Esophagus squamous epithelium (tissue), 5 donors: ENCODE results near the gene ANKLE2. TPM values are rescaled to one million over a fixed set of nuclear protein-coding genes. Genes with fewer than 3 reads are reported as not detected.

Experiments used
- DNase-seq: peaks from one replicate; lab custom pipeline; 2025; lab: John Stamatoyannopoulos, UW
- H3K27ac ChIP-seq, 4 donors: fragments of 200-600 bp; sonication (generic); one replicate each; pipeline ENCODE4 v1.5.1; 2016 to 2019; ENCODE audit warnings: mild to moderate bottlenecking in 1 of 4
- H3K27me3 ChIP-seq, 4 donors: fragments of 200-600 bp; sonication (generic); 1 replicate in 3 of 4; 2 replicates in 1 of 4; pipeline versions ENCODE4 v1.5.1 to v1.6.0; 2017 to 2021; ENCODE audit warnings: antibody characterized with exemption in 1 of 4
- H3K36me3 ChIP-seq, 3 donors: fragments of 200-600 bp; sonication (generic); one replicate each; pipeline ENCODE4 v1.5.1; 2016 to 2019
- H3K4me1 ChIP-seq, 3 donors: fragments of 200-600 bp; sonication (generic); one replicate each; pipeline ENCODE4 v1.5.1; 2017 to 2019
- H3K4me3 ChIP-seq, 4 donors: fragments of 200-600 bp; sonication (generic); 1 replicate in 3 of 4; 2 replicates in 1 of 4; pipeline ENCODE4 v1.5.1; 2016 to 2019; ENCODE audit warnings: mild to moderate bottlenecking in 2 of 4, moderate library complexity in 1 of 4
- H3K9me3 ChIP-seq, 3 donors: fragments of 200-600 bp; sonication (generic); one replicate each; pipeline ENCODE4 v1.5.1; 2016 to 2019
- POLR2A ChIP-seq, 4 donors: fragments of 450-650 bp; IDR thresholded peaks; one replicate each; pipeline ENCODE4 v1.6.1; 2017; ENCODE audit warnings: antibody characterized with exemption in 4 of 4, mild to moderate bottlenecking in 4 of 4, moderate library complexity in 3 of 4
- WGBS, 2 donors: methylation state at CpG; one replicate each; pipeline ENCODE4 v1.1.5; 2018; 5-methylcytosine and 5-hydroxymethylcytosine counted together
- intact Hi-C: fragments of 100-400 bp; cut with DNase I; formaldehyde crosslinking; loops from one replicate; pipeline ENCODE4 v1.15.0; 2022
- total RNA-seq, 4 donors: library from RNA; depleted of rRNA; stranded (reverse); fragments of >200 nt; gene quantifications; one replicate each; pipeline ENCODE4 v1.1.0, GENCODE V29; 2016
- TF ChIP-seq, protein P1 (sequence below), 6 experiments: fragments of 450-650 bp in 4 of 6; fragments of 200-600 bp in 2 of 6; sonication (generic) in 2 of 6; IDR thresholded peaks; one replicate each; pipeline ENCODE4 v1.5.1; 2016 to 2019; ENCODE audit warnings: antibody characterized with exemption in 6 of 6, mild to moderate bottlenecking in 4 of 6, moderate library complexity in 4 of 6
- donor health status: DM: yes; HTN: yes; CAD: no.

Gene ANKLE2
- total RNA-seq, 4 donors from 2014 or later: 26.4 to 73.5 (median 57.7) TPM

DNA sequence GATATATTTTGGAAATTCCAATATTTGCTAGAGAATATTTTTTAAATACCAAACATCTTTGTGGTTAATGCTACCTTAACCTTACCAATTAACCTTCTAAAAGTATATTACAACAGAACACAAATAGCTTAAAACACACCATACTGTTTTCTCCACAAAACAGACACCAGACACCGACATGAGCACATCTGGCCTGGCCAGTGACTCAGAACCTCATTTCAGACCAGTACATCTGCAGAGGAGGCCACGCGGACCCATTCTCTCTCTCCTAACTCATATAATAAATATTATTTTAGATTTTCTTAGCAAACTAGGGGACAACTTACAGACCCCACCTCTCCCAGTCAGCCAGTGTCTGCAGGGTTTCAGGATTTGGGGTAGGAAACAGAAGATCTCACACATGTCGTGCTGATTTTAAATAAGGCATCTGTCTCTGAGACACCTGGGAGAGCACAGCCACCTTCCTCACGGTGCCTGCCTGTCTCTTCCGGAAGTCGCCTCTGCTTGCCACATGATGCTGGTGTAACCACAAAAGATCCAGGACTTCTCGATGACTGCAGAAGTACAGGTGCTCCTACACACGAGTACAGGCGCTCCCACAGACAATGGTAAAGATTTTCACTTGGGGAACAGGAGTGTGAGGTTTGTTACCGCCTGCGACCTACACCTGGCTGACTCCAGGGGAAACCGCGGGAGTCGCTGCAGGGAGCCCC is 9.7 kb upstream of the ANKLE2 start:
- no peak overlapping the region for H3K4me3 ChIP-seq
- H3K27me3 ChIP-seq: no peaks in the 10 kb centered on the region
- H3K4me1 ChIP-seq: peaks cover 0 to 30% (median 0%) of the 10 kb centered on the region in 3 donors
- H3K27ac ChIP-seq: peak overlapping the region in 1 of 4 donors; percentile 40
- H3K9me3 ChIP-seq: no peaks in the 10 kb centered on the region
- intact Hi-C loops: no loop called here
- peaks cover 12 to 74% (median 28%) of the 10 kb centered on the region in 3 donors for H3K36me3 ChIP-seq
- 60 to 77% methylated on average over 5 to 10 of the region's 15 CpGs for WGBS, 2 donors
- TF ChIP-seq, protein P1, sequence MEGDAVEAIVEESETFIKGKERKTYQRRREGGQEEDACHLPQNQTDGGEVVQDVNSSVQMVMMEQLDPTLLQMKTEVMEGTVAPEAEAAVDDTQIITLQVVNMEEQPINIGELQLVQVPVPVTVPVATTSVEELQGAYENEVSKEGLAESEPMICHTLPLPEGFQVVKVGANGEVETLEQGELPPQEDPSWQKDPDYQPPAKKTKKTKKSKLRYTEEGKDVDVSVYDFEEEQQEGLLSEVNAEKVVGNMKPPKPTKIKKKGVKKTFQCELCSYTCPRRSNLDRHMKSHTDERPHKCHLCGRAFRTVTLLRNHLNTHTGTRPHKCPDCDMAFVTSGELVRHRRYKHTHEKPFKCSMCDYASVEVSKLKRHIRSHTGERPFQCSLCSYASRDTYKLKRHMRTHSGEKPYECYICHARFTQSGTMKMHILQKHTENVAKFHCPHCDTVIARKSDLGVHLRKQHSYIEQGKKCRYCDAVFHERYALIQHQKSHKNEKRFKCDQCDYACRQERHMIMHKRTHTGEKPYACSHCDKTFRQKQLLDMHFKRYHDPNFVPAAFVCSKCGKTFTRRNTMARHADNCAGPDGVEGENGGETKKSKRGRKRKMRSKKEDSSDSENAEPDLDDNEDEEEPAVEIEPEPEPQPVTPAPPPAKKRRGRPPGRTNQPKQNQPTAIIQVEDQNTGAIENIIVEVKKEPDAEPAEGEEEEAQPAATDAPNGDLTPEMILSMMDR (IDR thresholded peaks at IDR 0.05): no peak
- TF ChIP-seq POLR2A (IDR thresholded peaks at IDR 0.05): no peak
- DNase-seq: no peak

DNA sequence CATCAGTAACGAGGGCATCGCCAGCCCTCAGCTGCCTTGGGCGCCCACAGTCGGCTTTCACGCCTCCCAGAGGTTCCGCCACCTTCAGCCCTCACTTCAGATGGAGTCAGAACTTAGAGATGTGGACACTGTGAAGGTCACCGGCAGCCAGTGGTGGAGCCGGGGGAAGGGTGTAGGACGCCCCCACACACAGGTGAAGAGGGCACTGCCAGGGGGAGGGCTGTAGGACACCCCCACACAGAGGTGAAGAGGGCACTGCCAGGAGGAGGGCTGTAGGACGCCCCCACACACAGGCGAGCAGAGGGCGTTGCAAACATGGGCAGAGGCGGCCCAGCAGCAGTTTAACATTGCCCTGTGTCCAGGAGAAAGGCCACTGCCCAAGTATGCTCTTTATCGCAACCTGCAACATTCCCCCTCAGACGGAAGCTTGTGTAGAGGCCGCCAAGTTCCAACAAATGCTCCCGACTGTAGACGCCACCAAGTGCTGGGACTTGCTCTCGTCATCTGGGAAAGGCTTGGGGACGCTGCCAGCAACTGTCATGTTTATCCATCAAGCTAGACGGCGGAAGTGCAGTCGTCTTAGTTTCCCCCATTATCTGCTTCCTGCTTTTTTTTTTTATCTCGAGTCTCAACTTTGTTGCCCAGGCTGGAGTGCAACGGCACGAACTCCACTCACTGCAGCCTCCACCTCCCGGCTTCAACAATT is 4.9 kb upstream of the ANKLE2 start:
- DNase-seq: no peak
- WGBS, 2 donors: 53 to 67% methylated on average over 12 of the region's 27 CpGs
- Histone ChIP-seq H3K36me3 (peaks cover 0 to 27% (median 5%) of the 10 kb centered on the region in 3 donors), H3K9me3 (no peaks in the 10 kb centered on the region), H3K4me3 (no peak overlapping the region), H3K27ac (peak overlapping the region in 3 of 4 donors; percentile 9 to 52 (median 36)), H3K27me3 (no peaks in the 10 kb centered on the region), H3K4me1 (peaks cover 4 to 45% (median 9%) of the 10 kb centered on the region in 3 donors)
- intact Hi-C loops: no loop called here
- TF ChIP-seq, protein P1 (IDR thresholded peaks at IDR 0.05): no peak
- no peak for TF ChIP-seq POLR2A (IDR thresholded peaks at IDR 0.05)

DNA sequence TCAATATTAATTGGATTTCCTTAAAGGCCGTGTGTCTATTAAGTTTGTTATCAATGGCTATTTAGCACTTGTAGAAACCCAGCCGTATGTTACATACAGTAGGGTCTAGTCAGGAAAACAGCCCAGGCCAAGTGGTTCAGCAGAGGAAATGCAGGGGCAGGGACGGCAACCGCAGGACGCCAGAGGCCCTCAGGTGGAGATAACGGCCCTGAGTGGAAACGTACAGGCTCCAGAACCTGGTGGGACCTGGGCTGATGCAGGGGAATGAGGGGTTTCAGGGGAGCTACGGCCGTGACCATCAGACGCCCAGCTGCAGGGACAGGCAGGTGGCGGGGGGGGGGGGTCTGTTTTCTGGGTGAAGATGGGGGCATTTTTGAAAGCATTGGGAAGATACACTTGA is 3.7 kb upstream of the ANKLE2 start:
- DNase-seq: no peak
- Histone ChIP-seq H3K4me1 (peaks cover 7 to 52% (median 15%) of the 10 kb centered on the region in 3 donors), H3K27ac (no peak overlapping the region), H3K36me3 (peaks cover 0 to 16% (median 5%) of the 10 kb centered on the region in 3 donors), H3K9me3 (no peaks in the 10 kb centered on the region), H3K4me3 (no peak overlapping the region), H3K27me3 (no peaks in the 10 kb centered on the region)
- intact Hi-C loops: no loop called here
- WGBS, 2 donors: 71 to 73% methylated on average over 8 to 10 of the region's 11 CpGs
- TF ChIP-seq, protein P1 (IDR thresholded peaks at IDR 0.05): no peak
- no peak for TF ChIP-seq POLR2A (IDR thresholded peaks at IDR 0.05)

DNA sequence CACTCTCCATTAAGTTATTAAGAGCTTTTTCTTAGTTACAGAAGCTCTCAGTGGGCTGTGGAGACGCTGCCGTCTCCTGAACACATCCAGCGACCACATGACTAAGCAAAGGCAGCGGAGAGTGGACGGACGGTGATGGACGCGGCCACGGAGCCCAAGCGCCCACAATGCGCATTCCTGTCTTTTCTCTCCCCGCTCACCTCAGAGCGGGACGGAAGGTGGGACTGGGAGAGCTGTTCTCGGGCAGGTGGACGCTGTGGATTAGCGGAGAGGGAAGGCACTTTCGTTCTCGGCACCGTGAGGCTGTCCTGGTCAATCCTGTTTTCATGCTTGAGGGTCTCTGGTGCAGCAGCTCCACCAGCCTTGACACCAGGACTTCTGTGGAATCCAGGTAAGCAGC is 2.6 kb upstream of the ANKLE2 start:
- no peak for DNase-seq
- H3K9me3 ChIP-seq: no peaks in the 10 kb centered on the region
- H3K4me3 ChIP-seq: no peak overlapping the region
- no peak overlapping the region for H3K27ac ChIP-seq
- TF ChIP-seq POLR2A (IDR thresholded peaks at IDR 0.05): no peak
- TF ChIP-seq, protein P1 (IDR thresholded peaks at IDR 0.05): no peak
- intact Hi-C loops: no loop called here
- WGBS, 2 donors: 95 to 97% methylated on average over 19 to 20 of the region's 20 CpGs
- H3K36me3 ChIP-seq: peaks cover 0 to 7% (median 2%) of the 10 kb centered on the region in 3 donors
- peaks cover 16 to 57% (median 25%) of the 10 kb centered on the region in 3 donors for H3K4me1 ChIP-seq
- H3K27me3 ChIP-seq: no peaks in the 10 kb centered on the region
